Cardiac muscle cell (in vitro differentiated cells and primary cell): ENCODE data around the gene EPB41L2. TPM values are rescaled to one million over a fixed set of nuclear protein-coding genes. Genes with fewer than 3 reads are reported as not detected.

ENCODE experiments used
- DNase-seq, 2 donors: peaks; one replicate each; pipeline versions ENCODE4 v3.0.0 to v3.0.0-alpha.2; 2010 to 2017; ENCODE audit warnings: low read depth in 1 of 2, low spot score in 1 of 2
- H3K27ac ChIP-seq: fragments of 200-600 bp; sonication (generic); 2 replicates; pipeline ENCODE4 v1.5.1; 2016
- H3K27me3 ChIP-seq: fragments of 200-600 bp; sonication (generic); 2 replicates; pipeline ENCODE4 v1.6.0; 2016; ENCODE audit warnings: control low read depth
- H3K36me3 ChIP-seq: fragments of 200-600 bp; sonication (generic); 2 replicates; pipeline ENCODE4 v1.5.1; 2016; ENCODE audit warnings: control low read depth
- H3K4me1 ChIP-seq: fragments of 200-600 bp; sonication (generic); 2 replicates; pipeline ENCODE4 v1.8.1; 2017; ENCODE audit warnings: low read depth, mild to moderate bottlenecking, mixed run types
- H3K4me3 ChIP-seq: fragments of 200-600 bp; sonication (generic); 2 replicates; pipeline ENCODE4 v1.5.1; 2016; ENCODE audit warnings: mild to moderate bottlenecking
- H3K9me3 ChIP-seq: fragments of 200-600 bp; sonication (generic); 2 replicates; pipeline ENCODE4 v1.5.1; 2017; ENCODE audit warnings: low read depth, mild to moderate bottlenecking, control low read depth
- polyA plus RNA-seq: library from polyadenylated mRNA; unstranded; fragments of >200 nt; fragmentation: Nextera tagmentation; extraction: Ambion mirVana; gene quantifications from 2 replicates; pipeline ENCODE4 v1.2.1, GENCODE V29; 2016
- total RNA-seq: library from RNA; depleted of rRNA; stranded (reverse); fragments of >200 nt; gene quantifications from 2 replicates; pipeline ENCODE4 v1.2.3, GENCODE V29; 2016
- TF ChIP-seq, protein P1 (sequence below): IDR thresholded peaks from 2 replicates; pipeline ENCODE4 v1.5.1; 2012; ENCODE audit warnings: low read depth, mild to moderate bottlenecking, low read length

Gene EPB41L2
- total and polyA plus RNA-seq, 2 experiments from 2014 or later: 11.0 to 24.0 TPM

DNA sequence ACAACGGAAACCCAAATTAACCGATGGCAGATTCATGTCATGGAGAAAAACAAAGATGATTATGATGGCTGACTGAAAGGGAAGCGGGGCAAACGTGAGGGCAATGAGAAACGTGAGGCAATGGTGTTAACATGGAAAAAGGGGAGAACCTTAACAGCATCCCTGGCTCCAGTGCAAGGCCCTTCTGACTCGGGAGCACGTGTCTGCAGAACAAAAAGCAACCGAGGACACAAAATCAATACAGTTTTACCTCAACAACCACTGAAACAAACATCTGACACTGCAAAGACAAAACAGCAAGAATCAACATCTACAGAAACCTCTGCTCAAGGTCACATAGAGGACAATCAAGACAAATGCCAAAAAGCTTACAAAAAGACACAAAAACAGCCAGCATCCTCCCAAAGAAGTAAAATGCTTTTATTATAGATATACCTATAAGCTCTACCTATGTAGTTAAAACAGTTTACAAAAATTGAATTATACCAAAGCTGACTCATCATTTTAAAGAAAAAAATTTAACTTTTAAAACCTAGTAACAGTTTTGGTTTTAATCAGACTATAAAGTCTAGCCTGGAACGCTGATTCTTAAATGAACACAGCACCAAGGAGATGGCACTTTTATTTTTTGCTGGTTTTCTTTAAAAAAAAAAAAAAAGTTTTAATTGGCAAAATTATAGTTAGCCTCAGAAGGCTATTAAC, 192.7 kb downstream of the EPB41L2 start:
- H3K27me3 ChIP-seq: no peaks in the 10 kb centered on the region
- no peak overlapping the region for H3K4me3 ChIP-seq
- TF ChIP-seq, protein P1, sequence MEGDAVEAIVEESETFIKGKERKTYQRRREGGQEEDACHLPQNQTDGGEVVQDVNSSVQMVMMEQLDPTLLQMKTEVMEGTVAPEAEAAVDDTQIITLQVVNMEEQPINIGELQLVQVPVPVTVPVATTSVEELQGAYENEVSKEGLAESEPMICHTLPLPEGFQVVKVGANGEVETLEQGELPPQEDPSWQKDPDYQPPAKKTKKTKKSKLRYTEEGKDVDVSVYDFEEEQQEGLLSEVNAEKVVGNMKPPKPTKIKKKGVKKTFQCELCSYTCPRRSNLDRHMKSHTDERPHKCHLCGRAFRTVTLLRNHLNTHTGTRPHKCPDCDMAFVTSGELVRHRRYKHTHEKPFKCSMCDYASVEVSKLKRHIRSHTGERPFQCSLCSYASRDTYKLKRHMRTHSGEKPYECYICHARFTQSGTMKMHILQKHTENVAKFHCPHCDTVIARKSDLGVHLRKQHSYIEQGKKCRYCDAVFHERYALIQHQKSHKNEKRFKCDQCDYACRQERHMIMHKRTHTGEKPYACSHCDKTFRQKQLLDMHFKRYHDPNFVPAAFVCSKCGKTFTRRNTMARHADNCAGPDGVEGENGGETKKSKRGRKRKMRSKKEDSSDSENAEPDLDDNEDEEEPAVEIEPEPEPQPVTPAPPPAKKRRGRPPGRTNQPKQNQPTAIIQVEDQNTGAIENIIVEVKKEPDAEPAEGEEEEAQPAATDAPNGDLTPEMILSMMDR: no peak
- no peaks in the 10 kb centered on the region for H3K4me1 ChIP-seq
- H3K27ac ChIP-seq: no peak overlapping the region
- H3K9me3 ChIP-seq: no peaks in the 10 kb centered on the region
- no peak for DNase-seq
- H3K36me3 ChIP-seq: no peaks in the 10 kb centered on the region

GRCh38 chr6:130869681-130870080, 193.4 kb downstream of the EPB41L2 start:
- TF ChIP-seq, protein P1: no peak
- Histone ChIP-seq H3K4me1 (no peaks in the 10 kb centered on the region), H3K27me3 (no peaks in the 10 kb centered on the region), H3K4me3 (no peak overlapping the region), H3K27ac (no peak overlapping the region), H3K9me3 (no peaks in the 10 kb centered on the region), H3K36me3 (no peaks in the 10 kb centered on the region)
- no peak for DNase-seq

GRCh38 chr6:130865793-130866192, 197.3 kb downstream of the EPB41L2 start:
- TF ChIP-seq, protein P1: no peak
- H3K4me3 ChIP-seq: no peak overlapping the region
- H3K4me1 ChIP-seq: peaks cover 12% of the 10 kb centered on the region
- H3K27ac ChIP-seq: no peak overlapping the region
- H3K36me3 ChIP-seq: no peaks in the 10 kb centered on the region
- H3K9me3 ChIP-seq: no peaks in the 10 kb centered on the region
- H3K27me3 ChIP-seq: no peaks in the 10 kb centered on the region
- DNase-seq: no peak

DNA sequence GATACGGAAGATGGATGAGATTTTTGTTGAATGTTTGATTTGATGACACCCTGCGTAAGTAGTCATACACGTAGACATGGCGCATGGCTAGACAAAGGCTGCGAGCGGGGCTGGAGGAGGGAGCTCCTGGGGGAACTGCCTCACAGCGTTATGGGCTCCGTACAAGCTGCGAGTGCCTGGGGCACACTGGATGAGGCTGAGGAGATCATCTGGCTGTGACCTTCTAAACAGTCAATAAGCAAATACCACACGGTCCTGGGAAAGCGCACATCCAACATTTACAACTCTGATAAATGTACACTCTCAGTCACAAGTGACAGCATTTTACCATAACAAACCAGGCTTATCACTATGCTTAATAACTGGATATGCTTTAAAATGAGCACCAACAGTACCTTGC, 198.7 kb downstream of the EPB41L2 start:
- TF ChIP-seq, protein P1: no peak
- DNase-seq: no peak
- Histone ChIP-seq H3K27me3 (no peaks in the 10 kb centered on the region), H3K27ac (no peak overlapping the region), H3K4me3 (no peak overlapping the region), H3K4me1 (peaks cover 12% of the 10 kb centered on the region), H3K9me3 (no peaks in the 10 kb centered on the region), H3K36me3 (no peaks in the 10 kb centered on the region)

DNA sequence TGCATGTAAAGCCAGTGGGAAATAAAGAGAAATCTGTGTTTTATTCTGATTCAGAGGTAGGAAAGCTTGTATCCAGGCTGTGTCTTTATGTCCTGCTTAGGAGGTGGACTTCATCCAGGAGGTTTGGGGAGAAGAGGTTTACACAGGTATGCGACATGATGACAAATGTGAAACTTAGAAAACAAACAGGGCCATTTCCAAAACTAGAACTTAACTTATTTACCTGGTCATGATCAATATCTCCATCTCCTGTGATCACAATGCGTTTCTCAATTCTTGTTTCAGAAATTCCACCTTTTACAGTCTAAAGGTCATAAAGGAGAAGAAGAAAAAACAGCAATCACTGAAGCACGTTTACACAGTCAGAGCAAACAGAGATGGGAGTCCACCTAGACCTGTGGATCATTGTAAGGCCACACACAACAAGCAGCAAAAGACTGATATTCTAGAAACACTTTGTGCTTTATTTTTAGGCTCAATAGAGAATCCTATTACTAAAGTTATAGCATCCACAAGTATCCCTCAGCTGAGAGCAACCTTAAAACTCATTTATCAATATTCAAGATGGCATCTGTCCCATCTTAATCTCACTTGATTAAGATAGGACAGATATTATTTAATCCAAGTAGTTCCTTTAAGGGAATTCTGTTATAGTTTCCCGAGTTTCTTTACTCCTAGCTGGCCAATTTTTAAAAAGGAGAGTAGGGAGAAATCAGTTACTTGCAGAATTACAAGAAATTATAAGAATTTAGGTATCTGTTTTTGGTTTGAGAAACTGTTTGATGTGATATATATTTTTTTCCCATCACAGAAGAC, 199.4 kb downstream of the EPB41L2 start:
- Histone ChIP-seq H3K9me3 (no peaks in the 10 kb centered on the region), H3K27ac (no peak overlapping the region), H3K36me3 (no peaks in the 10 kb centered on the region), H3K27me3 (no peaks in the 10 kb centered on the region), H3K4me3 (no peak overlapping the region), H3K4me1 (peaks cover 16% of the 10 kb centered on the region)
- TF ChIP-seq, protein P1: no peak
- DNase-seq: no peak
